ENCODE data around the gene MOB3B.

MOB3B gene

DNA sequence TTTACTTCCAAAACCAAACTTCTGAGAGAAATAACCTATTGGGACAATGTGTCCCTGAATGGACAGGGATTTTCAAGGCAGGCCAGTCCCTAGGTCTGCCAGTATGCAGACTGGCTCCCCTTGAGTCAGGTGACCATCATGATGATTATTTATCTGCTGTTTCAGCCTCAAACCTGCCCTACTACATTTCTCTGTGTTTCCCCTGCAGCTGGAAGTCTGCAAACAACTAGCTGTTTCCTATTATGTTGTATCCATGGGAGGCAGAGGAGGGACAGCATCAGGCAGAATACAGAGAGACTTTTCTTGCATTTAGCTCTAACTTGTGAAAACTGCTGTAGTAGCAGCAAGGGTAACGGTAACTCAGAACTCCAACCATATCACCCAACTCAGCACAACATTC, 41.7 kb downstream of the MOB3B start:
- no peak for TF ChIP-seq POLR2AphosphoS5 (IDR thresholded peaks at IDR 0.05; ENCODE audit: low read depth, low read length)
- no peak for TF ChIP-seq FOXP2 (optimal IDR thresholded peaks at IDR 0.05; ENCODE audit: borderline replicate concordance, extremely low read depth, extremely low read length, insufficient read depth)
- no peak for TF ChIP-seq SIN3A (IDR thresholded peaks at IDR 0.05; ENCODE audit: borderline replicate concordance, insufficient read depth, low read length)
- no peak for TF ChIP-seq TAF1 (IDR thresholded peaks at IDR 0.05; ENCODE audit: borderline replicate concordance, insufficient read depth, low read length)
- no peak for TF ChIP-seq REST (IDR thresholded peaks at IDR 0.05; ENCODE audit: insufficient read depth in 1 of 2, low read depth in 2 of 2, low read length in 2 of 2)

DNA sequence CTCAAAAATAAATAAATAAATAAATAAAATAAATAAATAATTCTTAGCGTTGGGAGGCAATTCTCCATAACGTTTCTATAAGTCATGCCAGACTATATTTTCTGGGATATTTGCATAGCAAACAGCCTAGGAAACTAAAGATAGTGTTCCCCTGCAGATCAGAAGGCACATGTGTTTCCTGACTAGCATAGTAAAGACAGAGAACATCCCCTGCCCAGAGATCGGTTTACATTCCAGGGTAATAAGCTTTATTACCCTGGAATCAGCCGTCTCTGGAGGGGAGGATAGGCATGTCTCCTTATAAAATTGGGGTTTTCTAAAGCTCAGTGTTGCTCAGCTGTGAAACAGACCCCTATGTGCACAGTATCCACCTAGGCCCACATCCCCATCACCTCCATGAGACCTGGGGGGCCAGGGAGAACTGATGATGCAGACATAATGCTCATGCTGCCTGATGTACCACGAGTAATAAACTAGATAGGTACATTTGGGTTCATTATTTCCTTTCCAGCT, 42.4 kb downstream of the MOB3B start:
- TF ChIP-seq TAF1 (IDR thresholded peaks at IDR 0.05; ENCODE audit: borderline replicate concordance, insufficient read depth, low read length) (no peak), REST (IDR thresholded peaks at IDR 0.05; ENCODE audit: insufficient read depth in 1 of 2, low read depth in 2 of 2, low read length in 2 of 2) (no peak), FOXP2 (optimal IDR thresholded peaks at IDR 0.05; ENCODE audit: borderline replicate concordance, extremely low read depth, extremely low read length, insufficient read depth) (no peak), POLR2AphosphoS5 (IDR thresholded peaks at IDR 0.05; ENCODE audit: low read depth, low read length) (no peak), SIN3A (IDR thresholded peaks at IDR 0.05; ENCODE audit: borderline replicate concordance, insufficient read depth, low read length) (no peak)

- TF ChIP-seq SIN3A (IDR thresholded peaks at IDR 0.05; ENCODE audit: borderline replicate concordance, insufficient read depth, low read length) (no peak), REST (IDR thresholded peaks at IDR 0.05; ENCODE audit: insufficient read depth in 1 of 2, low read depth in 2 of 2, low read length in 2 of 2) (no peak), FOXP2 (optimal IDR thresholded peaks at IDR 0.05; ENCODE audit: borderline replicate concordance, extremely low read depth, extremely low read length, insufficient read depth) (no peak), TAF1 (IDR thresholded peaks at IDR 0.05; ENCODE audit: borderline replicate concordance, insufficient read depth, low read length) (no peak), POLR2AphosphoS5 (IDR thresholded peaks at IDR 0.05; ENCODE audit: low read depth, low read length) (no peak)
Observed at GRCh38 chr9:27485158-27485557, 44.5 kb downstream of the MOB3B start.

DNA sequence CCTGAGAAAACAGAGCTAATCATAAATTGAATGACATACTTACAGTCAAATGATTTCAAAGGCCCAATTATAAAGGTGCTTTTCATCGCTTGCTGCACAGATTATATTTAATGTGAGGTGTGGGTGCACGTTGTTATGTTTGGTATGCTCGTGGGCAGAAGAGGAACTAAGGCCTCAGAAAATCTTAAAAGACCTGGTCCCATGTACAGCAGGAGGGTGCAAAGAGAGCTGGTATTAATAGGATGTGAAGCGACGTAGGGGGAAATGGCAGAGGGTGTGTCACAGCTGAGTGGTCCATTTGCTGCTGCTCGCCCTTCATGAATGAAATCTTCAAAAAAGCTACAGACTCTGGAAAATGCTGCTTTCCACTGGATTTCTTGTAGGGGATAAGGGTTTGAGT, 46.0 kb downstream of the MOB3B start:
- no peak for TF ChIP-seq REST (IDR thresholded peaks at IDR 0.05; ENCODE audit: insufficient read depth in 1 of 2, low read depth in 2 of 2, low read length in 2 of 2)
- TF ChIP-seq SIN3A (IDR thresholded peaks at IDR 0.05; ENCODE audit: borderline replicate concordance, insufficient read depth, low read length), result no peak
- TF ChIP-seq TAF1 (IDR thresholded peaks at IDR 0.05; ENCODE audit: borderline replicate concordance, insufficient read depth, low read length), result no peak

- TF ChIP-seq SIN3A (IDR thresholded peaks at IDR 0.05; ENCODE audit: borderline replicate concordance, insufficient read depth, low read length), result no peak
- TF ChIP-seq TAF1 (IDR thresholded peaks at IDR 0.05; ENCODE audit: borderline replicate concordance, insufficient read depth, low read length), result no peak
- no peak for TF ChIP-seq REST (IDR thresholded peaks at IDR 0.05; ENCODE audit: insufficient read depth in 1 of 2, low read depth in 2 of 2, low read length in 2 of 2)
- no peak for TF ChIP-seq POLR2AphosphoS5 (IDR thresholded peaks at IDR 0.05; ENCODE audit: low read depth, low read length)
- no peak for TF ChIP-seq FOXP2 (optimal IDR thresholded peaks at IDR 0.05; ENCODE audit: borderline replicate concordance, extremely low read depth, extremely low read length, insufficient read depth)
Observed at GRCh38 chr9:27482709-27483108, 46.9 kb downstream of the MOB3B start.

Data from PFSK-1 (cell line).